HEK293 (cell line): ENCODE results near the gene FGR.
A peak's percentile ranks its signal among the peaks of the same experiment; 100 is the strongest.

Experiments
- CTCF ChIA-PET: fragments of 350-600 bp; formaldehyde crosslinking; extraction: SDS; loops from one replicate; lab custom pipeline; 2021; ENCODE audit warnings: antibody characterized with exemption; lab: Yijun Ruan, JAX
- POLR2A ChIA-PET: fragments of 300-600 bp; formaldehyde crosslinking; extraction: SDS; loops from one replicate; lab custom pipeline; 2020; ENCODE audit warnings: antibody characterized with exemption, inconsistent platforms; lab: Yijun Ruan, JAX
- H3K27ac ChIP-seq: fragments of 200-500 bp; sonication (Bioruptor generic); 2 replicates; pipeline ENCODE4 v1.5.1; 2014; ENCODE audit warnings: low read depth, low read length, control low read depth, inconsistent platforms; ENCODE audit errors: extremely low read depth
- H3K36me3 ChIP-seq, 2 experiments: fragments of 200-500 bp in 1 of 2; sonication (Bioruptor generic) in 1 of 2; 1 replicate in 1 of 2; 2 replicates in 1 of 2; pipeline ENCODE4 v1.5.1; 2014 to 2017; ENCODE audit warnings: inconsistent platforms in 2 of 2, low read length in 2 of 2; ENCODE audit not compliant: control insufficient read depth in 2 of 2, insufficient read depth in 1 of 2
- H3K4me1 ChIP-seq: fragments of 200-500 bp; sonication (Bioruptor generic); 2 replicates; pipeline ENCODE4 v1.5.1; 2014; ENCODE audit warnings: mild to moderate bottlenecking, low read length, inconsistent platforms; ENCODE audit not compliant: control insufficient read depth, insufficient read depth
- H3K4me3 ChIP-seq: 2 replicates; pipeline ENCODE4 v1.5.1; 2011; ENCODE audit warnings: low read depth, mild to moderate bottlenecking, control low read depth, low read length, moderate library complexity
- H3K9me3 ChIP-seq: fragments of 200-500 bp; sonication (Bioruptor generic); 2 replicates; pipeline ENCODE4 v1.5.1; 2014; ENCODE audit warnings: low read depth, low read length, inconsistent platforms; ENCODE audit not compliant: control insufficient read depth, insufficient read depth
- CTCF ChIP-seq: fragments of 450-650 bp; formaldehyde crosslinking; IDR thresholded peaks from 2 replicates; pipeline ENCODE4 v1.5.1; 2016; ENCODE audit warnings: missing biosample characterization, missing genetic modification characterization
- KLF8 ChIP-seq: fragments of 450-650 bp; formaldehyde crosslinking; IDR thresholded peaks from 2 replicates; pipeline ENCODE4 v1.5.1; 2016; ENCODE audit warnings: missing biosample characterization, missing genetic modification characterization
- MEIS1 ChIP-seq: sonication (generic); formaldehyde crosslinking; IDR thresholded peaks from 2 replicates; pipeline ENCODE4 v1.8.1; 2022; ENCODE audit warnings: missing genetic modification reagents, mild to moderate bottlenecking, borderline replicate concordance
- PBX3 ChIP-seq: sonication (generic); formaldehyde crosslinking; IDR thresholded peaks from 2 replicates; pipeline ENCODE4 v1.8.1; 2022; ENCODE audit warnings: mild to moderate bottlenecking, moderate library complexity, missing genetic modification reagents
- TRIM28 ChIP-seq: IDR thresholded peaks from 2 replicates; pipeline ENCODE4 v1.6.1; 2011; ENCODE audit warnings: low read length, control low read depth, borderline replicate concordance
- ZBTB17 ChIP-seq: fragments of 450-650 bp; formaldehyde crosslinking; IDR thresholded peaks from 2 replicates; pipeline ENCODE4 v1.5.1; 2016; ENCODE audit warnings: missing biosample characterization, missing genetic modification characterization
- ZBTB48 ChIP-seq: fragments of 450-650 bp; formaldehyde crosslinking; IDR thresholded peaks from 2 replicates; pipeline ENCODE4 v1.5.1; 2016; ENCODE audit warnings: missing biosample characterization, missing genetic modification characterization
- ZBTB49 ChIP-seq: fragments of 450-650 bp; formaldehyde crosslinking; IDR thresholded peaks from 2 replicates; pipeline ENCODE4 v1.5.1; 2016; ENCODE audit warnings: missing biosample characterization, missing genetic modification characterization, low read depth
- ZBTB7A ChIP-seq: fragments of 450-650 bp; formaldehyde crosslinking; IDR thresholded peaks from 2 replicates; pipeline ENCODE4 v1.5.1; 2016; ENCODE audit warnings: low read depth, missing biosample characterization, missing genetic modification characterization
- ZIC2 ChIP-seq: fragments of 450-650 bp; formaldehyde crosslinking; IDR thresholded peaks from 2 replicates; pipeline ENCODE4 v1.5.1; 2016; ENCODE audit warnings: missing biosample characterization, missing genetic modification characterization
- ZNF132 ChIP-seq: fragments of 450-650 bp; formaldehyde crosslinking; IDR thresholded peaks from 2 replicates; pipeline ENCODE4 v1.5.1; 2017; ENCODE audit warnings: missing biosample characterization, missing genetic modification characterization, borderline replicate concordance
- ZNF24 ChIP-seq: fragments of 450-650 bp; formaldehyde crosslinking; IDR thresholded peaks from 2 replicates; pipeline ENCODE4 v1.5.1; 2016; ENCODE audit warnings: missing biosample characterization, missing genetic modification characterization
- ZNF366 ChIP-seq: fragments of 450-650 bp; formaldehyde crosslinking; conservative IDR thresholded peaks from 2 replicates; pipeline ENCODE4 v1.5.1; 2016; ENCODE audit warnings: missing biosample characterization, missing genetic modification characterization
- ZNF501 ChIP-seq: fragments of 450-650 bp; formaldehyde crosslinking; IDR thresholded peaks from 2 replicates; pipeline ENCODE4 v1.5.1; 2016; ENCODE audit warnings: missing biosample characterization, missing genetic modification characterization
- ZNF600 ChIP-seq: fragments of 450-650 bp; formaldehyde crosslinking; IDR thresholded peaks from 2 replicates; pipeline ENCODE4 v1.5.1; 2016; ENCODE audit warnings: missing biosample characterization, missing genetic modification characterization
- ZNF645 ChIP-seq: fragments of 450-650 bp; formaldehyde crosslinking; IDR thresholded peaks from 2 replicates; pipeline ENCODE4; 2016; ENCODE audit warnings: missing biosample characterization, missing genetic modification characterization
- ZNF654 ChIP-seq: fragments of 450-650 bp; formaldehyde crosslinking; IDR thresholded peaks from 2 replicates; pipeline ENCODE4 v1.5.1; 2016; ENCODE audit warnings: low read depth, missing biosample characterization, missing genetic modification characterization
- ZNF747 ChIP-seq: fragments of 450-650 bp; formaldehyde crosslinking; IDR thresholded peaks from 2 replicates; pipeline ENCODE4 v1.5.1; 2016; ENCODE audit warnings: missing biosample characterization, missing genetic modification characterization
- ZNF785 ChIP-seq: fragments of 450-650 bp; formaldehyde crosslinking; IDR thresholded peaks from 2 replicates; pipeline ENCODE4 v1.5.1; 2016; ENCODE audit warnings: missing biosample characterization, missing genetic modification characterization
- ZNF837 ChIP-seq: fragments of 450-650 bp; formaldehyde crosslinking; IDR thresholded peaks from 2 replicates; pipeline ENCODE4 v1.5.1; 2016; ENCODE audit warnings: missing biosample characterization, missing genetic modification characterization
- ZSCAN16 ChIP-seq: fragments of 450-650 bp; formaldehyde crosslinking; IDR thresholded peaks from 2 replicates; pipeline ENCODE4 v1.5.1; 2016; ENCODE audit warnings: missing biosample characterization, missing genetic modification characterization
- TF ChIP-seq, protein P1 (sequence below): fragments of 450-650 bp; formaldehyde crosslinking; IDR thresholded peaks from 2 replicates; pipeline ENCODE4 v1.5.1; 2016; ENCODE audit warnings: missing biosample characterization, missing genetic modification characterization
- TF ChIP-seq, protein P2 (sequence below): fragments of 450-650 bp; formaldehyde crosslinking; IDR thresholded peaks from 2 replicates; pipeline ENCODE4 v1.5.1; 2017; ENCODE audit warnings: missing biosample characterization, missing genetic modification characterization
- TF ChIP-seq, protein P3 (sequence below): fragments of 450-650 bp; formaldehyde crosslinking; IDR thresholded peaks from 2 replicates; pipeline ENCODE4 v1.5.1; 2017; ENCODE audit warnings: missing biosample characterization, missing genetic modification characterization
- TF ChIP-seq, protein P4 (sequence below): fragments of 450-650 bp; formaldehyde crosslinking; optimal IDR thresholded peaks from 2 replicates; pipeline ENCODE3; 2016; ENCODE audit warnings: missing biosample characterization, mild to moderate bottlenecking, missing genetic modification characterization

The FGR gene

GRCh38 chr1:27668808-27669723 is 34.1 kb upstream of the FGR start:
- Histone ChIP-seq H3K4me1 (no peaks in the 10 kb centered on the region), H3K36me3 (no peaks in the 10 kb centered on the region), H3K27ac (no peak overlapping the region), H3K4me3 (peak overlapping the region; percentile 27; the same call in 1 of the 2 replicates), H3K9me3 (no peaks in the 10 kb centered on the region)
- ChIA-PET POLR2A (interaction anchor here (0.6 to 4.1 kb wide), 7 partner anchors 56 to 348 kb away, joined by 3 to 31 read pairs (median 4); partner anchors contain the start of genes FAM76A, PPP1R8 and STX12), CTCF (interaction anchor here (0.6 to 13.1 kb wide), 49 partner anchors 9 to 780 kb away, joined by 3 to 317 read pairs (median 4); partner anchors contain the start of genes FAM76A, MAP3K6 and STX12)
- TF ChIP-seq ZNF132 (tag by site-specific recombination) (no peak), ZBTB7A (no peak), ZBTB17 (peak; percentile 78), ZBTB49 (tag by site-specific recombination) (no peak), ZNF747 (tag by site-specific recombination) (no peak), CTCF (tag by site-specific recombination) (peak; percentile 89), ZSCAN16 (tag by site-specific recombination) (no peak), ZNF837 (no peak), PBX3 (peak; percentile 45; the same call in 1 of the 2 replicates), ZNF654 (tag by site-specific recombination) (peak; percentile 50), KLF8 (tag by site-specific recombination) (no peak), ZNF600 (tag by site-specific recombination) (0 out of 2 replicates have a peak, but pooled peaks have one; percentile 61), ZIC2 (tag by site-specific recombination) (no peak), ZNF366 (tag by site-specific recombination) (no peak), MEIS1 (CRISPR knock-in tag) (no peak), ZNF24 (tag by site-specific recombination) (no peak), ZBTB48 (tag by site-specific recombination) (peak; percentile 62; the same call in 1 of the 2 replicates), ZNF645 (tag by site-specific recombination) (no peak), ZNF501 (tag by site-specific recombination) (no peak), ZNF785 (tag by site-specific recombination) (no peak), TRIM28 (no peak)
- TF ChIP-seq, protein P1, sequence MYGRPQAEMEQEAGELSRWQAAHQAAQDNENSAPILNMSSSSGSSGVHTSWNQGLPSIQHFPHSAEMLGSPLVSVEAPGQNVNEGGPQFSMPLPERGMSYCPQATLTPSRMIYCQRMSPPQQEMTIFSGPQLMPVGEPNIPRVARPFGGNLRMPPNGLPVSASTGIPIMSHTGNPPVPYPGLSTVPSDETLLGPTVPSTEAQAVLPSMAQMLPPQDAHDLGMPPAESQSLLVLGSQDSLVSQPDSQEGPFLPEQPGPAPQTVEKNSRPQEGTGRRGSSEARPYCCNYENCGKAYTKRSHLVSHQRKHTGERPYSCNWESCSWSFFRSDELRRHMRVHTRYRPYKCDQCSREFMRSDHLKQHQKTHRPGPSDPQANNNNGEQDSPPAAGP (tag by site-specific recombination): peak; percentile 20; the same call in 1 of the 2 replicates
- TF ChIP-seq, protein P2, sequence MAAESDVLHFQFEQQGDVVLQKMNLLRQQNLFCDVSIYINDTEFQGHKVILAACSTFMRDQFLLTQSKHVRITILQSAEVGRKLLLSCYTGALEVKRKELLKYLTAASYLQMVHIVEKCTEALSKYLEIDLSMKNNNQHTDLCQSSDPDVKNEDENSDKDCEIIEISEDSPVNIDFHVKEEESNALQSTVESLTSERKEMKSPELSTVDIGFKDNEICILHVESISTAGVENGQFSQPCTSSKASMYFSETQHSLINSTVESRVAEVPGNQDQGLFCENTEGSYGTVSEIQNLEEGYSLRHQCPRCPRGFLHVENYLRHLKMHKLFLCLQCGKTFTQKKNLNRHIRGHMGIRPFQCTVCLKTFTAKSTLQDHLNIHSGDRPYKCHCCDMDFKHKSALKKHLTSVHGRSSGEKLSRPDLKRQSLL (tag by site-specific recombination): no peak
- TF ChIP-seq, protein P3, sequence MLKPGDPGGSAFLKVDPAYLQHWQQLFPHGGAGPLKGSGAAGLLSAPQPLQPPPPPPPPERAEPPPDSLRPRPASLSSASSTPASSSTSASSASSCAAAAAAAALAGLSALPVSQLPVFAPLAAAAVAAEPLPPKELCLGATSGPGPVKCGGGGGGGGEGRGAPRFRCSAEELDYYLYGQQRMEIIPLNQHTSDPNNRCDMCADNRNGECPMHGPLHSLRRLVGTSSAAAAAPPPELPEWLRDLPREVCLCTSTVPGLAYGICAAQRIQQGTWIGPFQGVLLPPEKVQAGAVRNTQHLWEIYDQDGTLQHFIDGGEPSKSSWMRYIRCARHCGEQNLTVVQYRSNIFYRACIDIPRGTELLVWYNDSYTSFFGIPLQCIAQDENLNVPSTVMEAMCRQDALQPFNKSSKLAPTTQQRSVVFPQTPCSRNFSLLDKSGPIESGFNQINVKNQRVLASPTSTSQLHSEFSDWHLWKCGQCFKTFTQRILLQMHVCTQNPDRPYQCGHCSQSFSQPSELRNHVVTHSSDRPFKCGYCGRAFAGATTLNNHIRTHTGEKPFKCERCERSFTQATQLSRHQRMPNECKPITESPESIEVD (tag by site-specific recombination): no peak
- TF ChIP-seq, protein P4, sequence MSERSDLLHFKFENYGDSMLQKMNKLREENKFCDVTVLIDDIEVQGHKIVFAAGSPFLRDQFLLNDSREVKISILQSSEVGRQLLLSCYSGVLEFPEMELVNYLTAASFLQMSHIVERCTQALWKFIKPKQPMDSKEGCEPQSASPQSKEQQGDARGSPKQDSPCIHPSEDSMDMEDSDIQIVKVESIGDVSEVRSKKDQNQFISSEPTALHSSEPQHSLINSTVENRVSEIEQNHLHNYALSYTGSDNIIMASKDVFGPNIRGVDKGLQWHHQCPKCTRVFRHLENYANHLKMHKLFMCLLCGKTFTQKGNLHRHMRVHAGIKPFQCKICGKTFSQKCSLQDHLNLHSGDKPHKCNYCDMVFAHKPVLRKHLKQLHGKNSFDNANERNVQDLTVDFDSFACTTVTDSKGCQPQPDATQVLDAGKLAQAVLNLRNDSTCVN (tag by site-specific recombination): peak; percentile 16
